ENCODE measurements around the gene TXNL4A.
A peak's percentile ranks its signal among the peaks of the same experiment; 100 is the strongest.

Gene TXNL4A

DNA sequence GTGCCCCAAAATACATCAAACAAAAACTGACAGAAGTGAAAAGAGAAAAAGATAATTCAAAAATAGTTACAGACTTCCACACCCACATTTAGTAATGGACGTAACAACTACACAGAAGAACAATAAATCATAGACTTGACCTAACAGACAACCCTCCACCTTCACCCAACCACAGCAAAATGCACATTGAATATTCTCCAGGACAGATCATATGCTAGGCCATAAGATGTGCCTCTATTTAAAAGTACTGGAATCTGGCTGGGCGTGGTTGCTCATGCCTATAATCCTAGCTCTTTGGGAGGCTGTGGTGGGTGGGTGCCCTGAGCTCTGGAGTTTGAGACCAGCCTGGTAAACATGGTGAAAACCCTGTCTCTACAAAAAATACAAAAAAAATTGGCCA is 56.9 kb downstream of the TXNL4A start:
- Mint-ChIP-seq H3K36me3 (ENCODE audit: low read depth) (peaks cover 93% of the 10 kb centered on the region), H3K4me1 (ENCODE audit: low read depth) (no peaks in the 10 kb centered on the region), H3K9me3 (peaks cover 41% of the 10 kb centered on the region), H3K27ac (no peak overlapping the region), H3K27me3 (no peaks in the 10 kb centered on the region), H3K4me3 (no peak overlapping the region)
- no peak for DNase-seq

DNA sequence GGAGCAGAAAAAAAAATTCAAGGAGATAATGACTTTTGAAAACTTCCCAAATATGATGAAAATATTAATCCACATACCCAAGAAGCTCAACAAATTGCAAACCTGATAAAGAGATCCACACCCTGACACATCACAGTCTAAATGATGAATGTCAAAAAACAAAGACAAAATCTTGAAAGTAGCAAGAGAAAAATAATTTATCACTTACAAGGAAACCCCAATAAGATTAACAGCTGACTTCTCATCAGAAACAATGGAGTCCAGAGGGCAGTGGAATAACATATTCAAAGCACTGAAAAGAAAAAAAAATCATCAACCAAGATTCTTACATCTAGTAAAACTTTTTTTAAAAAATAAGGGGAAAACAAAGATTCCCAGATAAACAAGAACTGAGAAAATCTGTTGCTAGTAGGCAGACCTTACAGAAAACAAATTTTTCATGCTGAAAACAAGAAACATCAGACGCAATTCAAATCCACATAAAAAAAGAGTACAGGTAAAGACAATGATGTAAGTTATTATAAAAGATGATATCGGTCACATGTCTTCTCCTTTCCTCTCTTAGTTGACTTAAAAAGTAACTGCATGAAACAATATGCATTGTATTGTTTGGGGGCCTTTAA is 58.2 kb downstream of the TXNL4A start:
- Mint-ChIP-seq H3K4me1 (ENCODE audit: low read depth) (no peaks in the 10 kb centered on the region), H3K27me3 (no peaks in the 10 kb centered on the region), H3K9me3 (peaks cover 41% of the 10 kb centered on the region), H3K27ac (no peak overlapping the region), H3K36me3 (ENCODE audit: low read depth) (peaks cover 91% of the 10 kb centered on the region), H3K4me3 (no peak overlapping the region)
- no peak for DNase-seq

GRCh38 chr18:79928563-79928960 is 59.8 kb downstream of the TXNL4A start:
- H3K4me3 Mint-ChIP-seq: no peak overlapping the region
- no peak overlapping the region for H3K27ac Mint-ChIP-seq

DNA sequence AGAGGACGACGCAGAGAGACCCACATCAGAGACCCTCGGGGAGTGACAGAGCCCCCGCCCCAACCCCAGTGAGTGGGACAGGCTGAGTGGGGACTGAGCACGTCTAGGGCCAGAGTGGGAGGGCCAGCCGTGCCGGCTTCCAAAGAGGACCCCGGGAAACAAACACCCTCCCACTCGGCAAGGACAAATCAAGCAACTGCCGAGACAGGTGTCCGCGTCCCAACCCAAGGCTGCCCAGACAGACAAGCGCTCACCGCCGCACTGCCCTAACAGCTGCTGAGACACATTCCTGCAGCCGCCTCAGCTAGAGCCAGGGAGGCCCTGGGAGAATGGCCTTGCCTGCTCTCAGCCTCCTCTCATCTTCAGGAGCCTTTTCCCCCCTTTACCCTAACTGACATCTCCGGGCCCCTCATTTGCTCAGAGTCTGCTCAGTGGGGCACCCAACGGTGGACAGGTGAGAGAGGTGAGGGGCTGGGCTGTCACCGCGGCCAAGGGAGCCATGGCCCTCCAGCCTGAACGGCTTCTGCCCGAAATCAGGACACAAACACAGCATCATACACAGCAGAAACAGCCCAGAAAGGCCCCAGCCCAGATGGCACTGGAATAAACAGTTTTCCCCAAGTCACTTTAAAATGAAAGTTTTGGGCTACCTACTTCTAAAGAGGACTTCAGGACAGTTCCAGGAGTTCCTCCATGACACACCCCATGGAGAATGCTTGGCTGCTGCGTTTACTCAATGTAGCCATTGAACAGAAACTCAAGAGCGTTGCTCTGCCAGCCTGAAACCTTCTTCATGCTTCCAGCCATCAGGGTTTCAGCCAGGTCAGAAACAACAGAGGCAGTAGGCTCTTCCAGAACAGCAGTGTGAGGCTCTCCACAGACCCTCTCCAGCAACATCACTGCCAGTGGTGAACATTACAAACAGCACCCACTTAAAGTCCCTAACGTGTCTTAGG is 60.5 kb downstream of the TXNL4A start:
- H3K27me3 Mint-ChIP-seq: no peaks in the 10 kb centered on the region
- no peak overlapping the region for H3K4me3 Mint-ChIP-seq
- H3K27ac Mint-ChIP-seq: no peak overlapping the region
- peaks cover 86% of the 10 kb centered on the region for H3K36me3 Mint-ChIP-seq (ENCODE audit: low read depth)
- peak; percentile 19 for DNase-seq
- H3K4me1 Mint-ChIP-seq (ENCODE audit: low read depth): no peaks in the 10 kb centered on the region
- H3K9me3 Mint-ChIP-seq: peaks cover 28% of the 10 kb centered on the region

More at GRCh38 chr18:79928563-79928960, 59.8 kb downstream of the TXNL4A start:
- no peaks in the 10 kb centered on the region for H3K27me3 Mint-ChIP-seq
- no peaks in the 10 kb centered on the region for H3K4me1 Mint-ChIP-seq (ENCODE audit: low read depth)
- H3K36me3 Mint-ChIP-seq (ENCODE audit: low read depth): peaks cover 89% of the 10 kb centered on the region
- H3K9me3 Mint-ChIP-seq: peaks cover 34% of the 10 kb centered on the region
- no peak for DNase-seq

- Mint-ChIP-seq H3K27me3 (no peaks in the 10 kb centered on the region), H3K36me3 (ENCODE audit: low read depth) (peaks cover 80% of the 10 kb centered on the region), H3K9me3 (peaks cover 22% of the 10 kb centered on the region), H3K27ac (no peak overlapping the region), H3K4me3 (no peak overlapping the region), H3K4me1 (ENCODE audit: low read depth) (no peaks in the 10 kb centered on the region)
- no peak for DNase-seq
These were observed 61.4 kb downstream of the TXNL4A start for GRCh38 chr18:79926715-79927606.

DNA sequence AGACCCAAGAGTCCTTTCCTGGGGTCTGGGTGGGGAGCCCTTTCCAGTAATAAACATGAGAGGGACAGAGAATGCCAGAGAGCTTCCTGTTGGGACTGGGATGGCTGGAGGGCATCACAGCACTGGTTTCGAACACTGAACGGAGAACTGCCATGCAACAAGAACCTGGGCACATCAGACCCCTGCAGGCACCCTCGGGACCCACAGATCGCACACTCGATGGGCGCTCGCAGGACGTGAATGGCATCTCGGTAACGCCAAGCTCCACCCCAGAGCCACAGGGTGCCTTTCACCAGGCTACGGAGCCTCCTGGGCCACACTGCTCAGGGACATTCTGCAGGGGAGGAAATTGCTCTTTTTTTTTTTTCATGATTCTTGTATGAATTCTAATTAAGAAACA is 62.1 kb downstream of the TXNL4A start:
- H3K9me3 Mint-ChIP-seq: peaks cover 20% of the 10 kb centered on the region
- peaks cover 78% of the 10 kb centered on the region for H3K36me3 Mint-ChIP-seq (ENCODE audit: low read depth)
- H3K4me1 Mint-ChIP-seq (ENCODE audit: low read depth): no peaks in the 10 kb centered on the region
- no peak overlapping the region for H3K4me3 Mint-ChIP-seq
- DNase-seq: no peak
- H3K27ac Mint-ChIP-seq: no peak overlapping the region
- no peaks in the 10 kb centered on the region for H3K27me3 Mint-ChIP-seq

DNA sequence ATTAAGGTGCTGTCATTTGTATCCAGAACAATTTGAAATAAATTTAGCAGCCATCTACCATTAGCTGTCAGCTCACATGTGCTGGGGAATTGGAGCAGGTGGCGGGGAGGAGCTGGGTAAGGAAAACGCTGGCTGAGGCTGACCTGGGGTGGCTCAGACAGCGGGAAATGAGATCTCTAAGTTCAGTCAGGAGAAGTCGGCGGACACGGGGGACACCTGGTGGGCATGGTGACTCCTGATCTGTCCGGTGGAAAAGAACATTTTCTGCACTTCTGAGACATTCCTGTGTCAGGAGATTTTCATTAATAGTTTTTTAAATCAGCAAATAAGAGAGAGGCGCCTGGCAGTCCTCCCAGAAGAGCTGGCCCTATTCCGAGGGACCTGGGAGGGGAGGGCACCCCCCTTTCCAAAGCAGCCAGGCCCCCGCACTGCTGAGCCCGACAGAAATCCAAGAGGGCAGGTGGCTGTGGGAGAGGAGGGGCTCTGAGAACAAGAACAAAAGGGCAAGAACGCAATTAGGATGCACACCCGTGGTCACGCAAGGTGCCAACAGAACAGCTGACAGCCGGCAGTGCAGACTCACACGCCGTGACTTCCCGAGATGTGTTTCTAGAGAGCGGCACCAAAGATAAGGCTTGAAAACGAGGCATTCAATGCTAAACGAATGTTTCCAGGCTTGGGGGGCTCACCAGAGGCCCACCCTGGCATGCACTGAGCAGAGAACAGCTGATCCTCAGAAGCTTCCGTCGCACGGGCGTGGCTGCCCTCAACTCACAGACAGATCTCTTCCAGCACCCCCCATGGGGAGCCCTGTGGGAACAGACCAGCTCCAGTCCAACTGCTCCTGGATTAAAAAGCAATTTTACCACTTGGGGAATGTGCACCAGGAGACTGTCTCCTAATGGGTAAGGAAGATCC is 63.3 kb downstream of the TXNL4A start:
- Mint-ChIP-seq H3K36me3 (ENCODE audit: low read depth) (peaks cover 68% of the 10 kb centered on the region), H3K27ac (no peak overlapping the region), H3K4me3 (no peak overlapping the region), H3K27me3 (no peaks in the 10 kb centered on the region), H3K9me3 (peaks cover 13% of the 10 kb centered on the region), H3K4me1 (ENCODE audit: low read depth) (no peaks in the 10 kb centered on the region)
- DNase-seq: peak; percentile 14

- no peaks in the 10 kb centered on the region for H3K27me3 Mint-ChIP-seq
- no peaks in the 10 kb centered on the region for H3K4me1 Mint-ChIP-seq (ENCODE audit: low read depth)
- H3K4me3 Mint-ChIP-seq: no peak overlapping the region
- peaks cover 60% of the 10 kb centered on the region for H3K36me3 Mint-ChIP-seq (ENCODE audit: low read depth)
- H3K9me3 Mint-ChIP-seq: peaks cover 2% of the 10 kb centered on the region
- DNase-seq: no peak
- no peak overlapping the region for H3K27ac Mint-ChIP-seq
These were observed 64.3 kb downstream of the TXNL4A start for GRCh38 chr18:79923896-79924585.

DNA sequence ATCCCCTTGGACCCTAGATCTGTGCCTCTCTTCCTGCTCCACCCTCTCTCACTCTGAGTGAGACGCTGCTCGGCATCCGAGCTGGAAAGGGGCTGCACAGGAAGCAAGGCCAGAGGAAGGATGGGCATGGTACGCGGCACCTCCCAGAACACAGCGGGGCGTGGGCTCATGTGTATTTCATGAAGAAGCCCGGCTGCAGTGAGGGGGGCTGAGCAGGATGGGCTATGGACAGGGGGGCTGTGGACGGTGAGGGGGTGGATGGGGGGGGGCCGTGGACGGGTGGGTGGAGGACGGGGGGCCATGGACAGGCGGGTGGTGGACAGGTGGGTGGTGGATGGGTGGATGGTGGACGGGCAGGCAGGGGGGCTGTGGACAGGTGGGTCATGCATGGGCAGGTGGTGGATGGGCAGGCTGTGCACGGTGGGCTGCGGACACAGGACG is 65.4 kb downstream of the TXNL4A start:
- Mint-ChIP-seq H3K4me1 (ENCODE audit: low read depth) (no peaks in the 10 kb centered on the region), H3K36me3 (ENCODE audit: low read depth) (peaks cover 55% of the 10 kb centered on the region), H3K27me3 (no peaks in the 10 kb centered on the region), H3K4me3 (no peak overlapping the region), H3K27ac (no peak overlapping the region), H3K9me3 (no peaks in the 10 kb centered on the region)
- DNase-seq: no peak

- DNase-seq: peak; percentile 14
- Mint-ChIP-seq H3K36me3 (ENCODE audit: low read depth) (peaks cover 56% of the 10 kb centered on the region), H3K9me3 (no peaks in the 10 kb centered on the region), H3K4me1 (ENCODE audit: low read depth) (no peaks in the 10 kb centered on the region), H3K27me3 (no peaks in the 10 kb centered on the region), H3K27ac (no peak overlapping the region), H3K4me3 (no peak overlapping the region)
These were observed 66.1 kb downstream of the TXNL4A start for GRCh38 chr18:79921984-79922965.

Data from activated T-cell treated with anti-CD3 and anti-CD28 coated beads, Interleukin-2, amount 50 U/mL, for 24 hours (primary cell).